Measurements from ENCODE around the gene DNASE1. TPM values are rescaled to one million over a fixed set of nuclear protein-coding genes. Genes with fewer than 3 reads are reported as not detected.

DNASE1 gene
- total RNA-seq, 1 donor from 2014 or later, result 14.0 TPM

DNA sequence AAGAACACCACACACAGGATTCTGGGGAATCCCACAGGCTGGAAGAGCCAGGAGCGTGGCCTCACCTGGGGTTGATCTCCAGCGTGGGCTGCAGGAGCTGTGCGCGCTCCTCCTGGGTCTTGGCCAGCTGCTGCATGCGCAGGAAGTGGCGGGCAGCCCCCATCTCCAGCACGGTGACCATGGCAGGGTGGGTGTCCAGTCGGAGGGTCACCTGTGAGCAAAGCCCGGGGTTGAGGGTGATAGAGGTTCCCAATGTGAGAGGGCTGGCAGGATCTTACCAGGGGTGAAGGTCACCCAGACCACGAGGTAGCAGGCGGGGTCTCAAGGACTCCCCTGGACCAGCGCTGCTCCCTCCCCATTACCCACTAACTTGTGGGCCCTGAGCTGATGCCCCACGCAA, 7.4 kb downstream of the DNASE1 start:
- no peaks in the 10 kb centered on the region for H3K27me3 Mint-ChIP-seq (ENCODE audit: low read depth)
- no peaks in the 10 kb centered on the region for H3K9me3 Mint-ChIP-seq
- peaks cover 24% of the 10 kb centered on the region for H3K4me1 Mint-ChIP-seq (ENCODE audit: low read depth)
- peaks cover 83% of the 10 kb centered on the region for H3K36me3 Mint-ChIP-seq (ENCODE audit: low read depth)
- no peak overlapping the region for H3K4me3 Mint-ChIP-seq (ENCODE audit: low read depth)
- no peak for DNase-seq (ENCODE audit: low spot score)
- no peak overlapping the region for H3K27ac Mint-ChIP-seq
- intact Hi-C loops (cut with micrococcal nuclease), result no loop called here

DNA sequence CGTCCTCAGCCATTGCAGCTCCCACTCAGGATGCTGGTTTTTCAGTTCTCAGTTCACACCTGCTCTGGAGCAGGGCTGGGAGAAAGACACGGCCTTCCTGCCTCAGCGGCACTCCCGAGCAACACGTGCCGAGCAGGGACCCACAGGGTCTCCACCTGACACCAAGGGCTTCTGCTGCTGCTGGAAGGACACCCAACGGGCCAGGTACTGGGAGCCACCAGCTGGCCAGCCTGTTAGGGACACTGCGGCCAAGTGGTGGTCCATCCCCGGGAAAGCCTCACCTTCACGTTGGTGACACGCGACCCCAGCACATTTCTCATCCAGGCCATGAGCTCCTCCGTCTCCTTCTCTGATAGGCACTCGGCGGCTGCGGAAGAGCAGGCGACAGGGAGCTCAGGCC, 8.1 kb downstream of the DNASE1 start:
- H3K4me1 Mint-ChIP-seq (ENCODE audit: low read depth), result peaks cover 24% of the 10 kb centered on the region
- no peak overlapping the region for H3K4me3 Mint-ChIP-seq (ENCODE audit: low read depth)
- no peaks in the 10 kb centered on the region for H3K27me3 Mint-ChIP-seq (ENCODE audit: low read depth)
- no peaks in the 10 kb centered on the region for H3K9me3 Mint-ChIP-seq
- no peak overlapping the region for H3K27ac Mint-ChIP-seq
- intact Hi-C loops (cut with micrococcal nuclease), result no loop called here
- H3K36me3 Mint-ChIP-seq (ENCODE audit: low read depth), result peaks cover 78% of the 10 kb centered on the region
- DNase-seq (ENCODE audit: low spot score), result no peak

DNA sequence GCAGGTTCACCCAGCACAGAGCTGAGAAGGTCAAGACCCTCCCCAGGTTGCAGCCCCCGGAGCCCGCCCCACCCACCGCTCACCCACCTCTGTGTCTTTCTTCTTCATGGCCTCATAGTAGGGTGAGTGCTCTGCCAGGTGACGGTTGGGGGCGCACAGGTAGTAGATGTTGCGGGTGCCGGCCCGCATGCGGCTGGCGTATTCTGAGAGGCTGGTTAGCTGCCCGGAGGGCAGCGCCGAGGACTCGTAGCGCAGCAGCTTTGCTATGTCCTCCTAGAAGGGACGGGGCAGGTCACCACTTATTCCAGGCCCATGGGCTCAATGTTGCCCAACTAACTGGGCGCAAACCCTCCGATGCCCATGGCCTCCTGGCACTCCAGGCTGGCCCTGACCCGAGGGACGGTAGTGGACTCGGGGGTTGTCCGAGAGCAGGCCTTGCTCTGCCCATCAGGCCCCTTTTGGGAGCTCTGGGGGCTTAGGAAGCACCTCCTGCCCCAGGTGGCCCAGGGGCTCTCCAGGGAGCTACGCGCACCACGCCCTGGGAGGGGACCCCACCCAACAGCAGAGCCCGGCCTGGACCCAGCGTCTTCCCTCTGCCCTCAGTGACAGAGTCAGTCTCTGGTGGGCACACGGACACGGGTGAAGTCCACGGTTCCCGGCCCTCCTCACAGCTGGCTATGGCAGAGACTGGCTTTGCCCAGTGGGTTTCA, 9.9 kb downstream of the DNASE1 start:
- intact Hi-C loops (cut with micrococcal nuclease), result no loop called here
- no peak overlapping the region for H3K27ac Mint-ChIP-seq
- H3K9me3 Mint-ChIP-seq, result no peaks in the 10 kb centered on the region
- no peak for DNase-seq (ENCODE audit: low spot score)
- H3K27me3 Mint-ChIP-seq (ENCODE audit: low read depth), result no peaks in the 10 kb centered on the region
- peaks cover 73% of the 10 kb centered on the region for H3K36me3 Mint-ChIP-seq (ENCODE audit: low read depth)
- no peak overlapping the region for H3K4me3 Mint-ChIP-seq (ENCODE audit: low read depth)
- H3K4me1 Mint-ChIP-seq (ENCODE audit: low read depth), result peaks cover 26% of the 10 kb centered on the region

DNA sequence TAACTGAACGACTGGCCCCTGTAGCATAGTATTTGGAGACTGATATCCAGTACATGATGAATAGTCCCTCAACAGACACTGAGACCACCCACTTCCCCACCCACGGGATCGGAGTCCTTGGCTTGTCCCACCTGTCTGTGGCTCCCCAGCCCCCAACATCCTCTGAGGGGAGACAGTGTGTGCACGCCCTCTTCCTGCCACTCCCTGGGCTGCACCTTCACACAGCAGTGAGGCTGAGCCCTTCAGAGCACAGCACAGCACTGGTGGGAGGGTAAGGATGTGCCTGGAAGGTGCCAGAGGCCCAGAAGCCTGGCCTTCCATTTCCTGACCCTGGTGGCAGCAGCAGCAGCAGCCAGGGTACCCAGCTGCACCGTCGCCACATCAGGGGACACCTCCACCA, 11.0 kb downstream of the DNASE1 start:
- no peak overlapping the region for H3K27ac Mint-ChIP-seq
- peaks cover 71% of the 10 kb centered on the region for H3K36me3 Mint-ChIP-seq (ENCODE audit: low read depth)
- H3K27me3 Mint-ChIP-seq (ENCODE audit: low read depth), result no peaks in the 10 kb centered on the region
- H3K4me1 Mint-ChIP-seq (ENCODE audit: low read depth), result peaks cover 20% of the 10 kb centered on the region
- no peak overlapping the region for H3K4me3 Mint-ChIP-seq (ENCODE audit: low read depth)
- H3K9me3 Mint-ChIP-seq, result no peaks in the 10 kb centered on the region
- intact Hi-C loops (cut with micrococcal nuclease), result no loop called here
- no peak for DNase-seq (ENCODE audit: low spot score)

DNA sequence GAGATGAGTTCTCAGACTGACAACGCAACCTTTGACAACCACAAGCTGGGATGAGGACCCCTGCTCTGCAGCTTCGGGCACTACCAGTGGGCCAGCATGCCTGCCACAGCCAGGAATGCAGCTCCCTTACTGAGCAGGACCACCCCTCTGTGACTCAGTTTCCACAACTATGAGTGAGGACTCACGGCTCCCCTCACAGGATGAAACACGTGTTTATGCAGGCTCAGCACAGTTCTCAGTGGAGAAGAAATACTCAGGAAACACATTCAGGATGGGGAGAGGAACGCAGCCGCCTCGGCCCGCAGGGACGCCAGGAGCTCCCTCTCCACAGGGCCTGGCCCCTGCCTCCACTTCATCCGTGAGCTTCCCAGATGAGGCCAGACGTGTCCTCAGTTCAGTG, 14.1 kb downstream of the DNASE1 start:
- H3K27ac Mint-ChIP-seq, result no peak overlapping the region
- intact Hi-C loops (cut with micrococcal nuclease), result no loop called here
- H3K4me1 Mint-ChIP-seq (ENCODE audit: low read depth), result peaks cover 25% of the 10 kb centered on the region
- no peaks in the 10 kb centered on the region for H3K27me3 Mint-ChIP-seq (ENCODE audit: low read depth)
- H3K9me3 Mint-ChIP-seq, result no peaks in the 10 kb centered on the region
- H3K4me3 Mint-ChIP-seq (ENCODE audit: low read depth), result no peak overlapping the region
- no peak for DNase-seq (ENCODE audit: low spot score)
- peaks cover 65% of the 10 kb centered on the region for H3K36me3 Mint-ChIP-seq (ENCODE audit: low read depth)

DNA sequence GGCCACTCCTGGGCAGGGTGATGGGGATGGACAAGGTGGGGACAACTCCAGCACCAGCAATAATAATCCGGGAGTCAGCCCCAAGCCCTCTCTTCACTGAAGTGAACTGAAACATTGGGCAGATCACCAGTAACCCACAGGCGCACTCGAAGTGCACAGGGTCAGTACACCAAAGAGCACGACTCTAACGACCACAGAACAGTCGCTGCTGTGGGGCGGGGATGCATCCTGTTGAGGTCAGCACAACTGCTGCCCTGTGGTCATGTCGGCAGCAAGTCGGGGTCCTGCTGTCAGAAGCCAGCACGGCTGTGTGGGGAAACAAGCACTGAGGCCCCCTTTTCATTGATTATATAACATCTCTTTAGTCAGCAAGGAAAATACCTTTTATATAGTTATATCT, 14.6 kb downstream of the DNASE1 start:
- no peak for DNase-seq (ENCODE audit: low spot score)
- intact Hi-C loops (cut with micrococcal nuclease), result no loop called here
- Mint-ChIP-seq H3K27ac (no peak overlapping the region), H3K4me1 (ENCODE audit: low read depth) (peaks cover 25% of the 10 kb centered on the region), H3K4me3 (ENCODE audit: low read depth) (no peak overlapping the region), H3K9me3 (no peaks in the 10 kb centered on the region), H3K36me3 (ENCODE audit: low read depth) (peaks cover 70% of the 10 kb centered on the region), H3K27me3 (ENCODE audit: low read depth) (no peaks in the 10 kb centered on the region)

DNA sequence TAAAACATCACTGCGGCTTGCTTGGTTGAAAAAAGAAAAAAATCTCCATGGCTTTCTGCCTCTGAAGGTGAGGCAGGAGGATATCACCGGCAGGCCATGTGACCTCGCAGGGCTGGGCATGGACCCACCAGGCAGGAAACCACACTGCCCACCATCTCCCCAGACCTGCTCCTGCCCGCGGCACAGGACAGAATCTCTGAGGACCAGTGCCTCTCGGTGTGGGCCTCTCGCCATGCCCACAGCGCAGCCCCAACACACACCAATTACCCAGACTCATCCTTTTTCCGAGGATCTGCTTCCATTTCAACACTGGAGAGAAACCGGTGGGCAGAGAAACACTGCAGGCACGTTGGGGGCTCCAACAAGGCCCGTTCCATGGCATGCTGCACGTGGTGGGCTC, 16.2 kb downstream of the DNASE1 start:
- H3K27ac Mint-ChIP-seq, result no peak overlapping the region
- no peaks in the 10 kb centered on the region for H3K9me3 Mint-ChIP-seq
- no peak for DNase-seq (ENCODE audit: low spot score)
- H3K36me3 Mint-ChIP-seq (ENCODE audit: low read depth), result peaks cover 67% of the 10 kb centered on the region
- intact Hi-C loops (cut with micrococcal nuclease), result no loop called here
- H3K27me3 Mint-ChIP-seq (ENCODE audit: low read depth), result no peaks in the 10 kb centered on the region
- peaks cover 22% of the 10 kb centered on the region for H3K4me1 Mint-ChIP-seq (ENCODE audit: low read depth)
- H3K4me3 Mint-ChIP-seq (ENCODE audit: low read depth), result no peak overlapping the region

DNA sequence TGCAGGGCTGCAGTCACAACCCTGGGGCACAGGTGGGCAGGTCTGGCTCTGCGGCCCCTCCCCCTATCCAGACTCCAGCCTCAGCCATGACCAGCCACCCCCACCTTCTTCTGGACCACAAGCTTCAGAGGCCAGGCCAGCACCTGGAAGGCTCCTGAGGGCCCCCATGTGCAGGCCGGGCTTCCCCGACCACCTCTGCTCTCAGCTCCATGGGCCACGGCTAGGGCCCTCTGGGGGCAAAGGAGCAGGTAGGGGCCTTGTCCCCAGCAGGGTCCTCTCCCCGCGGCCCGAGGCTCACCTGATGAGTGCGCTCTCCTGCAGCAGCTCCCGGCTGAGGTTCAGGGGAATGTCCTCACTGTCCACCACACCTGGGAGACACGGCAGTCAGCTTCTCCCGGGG, 16.9 kb downstream of the DNASE1 start:
- Mint-ChIP-seq H3K27me3 (ENCODE audit: low read depth) (no peaks in the 10 kb centered on the region), H3K4me3 (ENCODE audit: low read depth) (no peak overlapping the region), H3K4me1 (ENCODE audit: low read depth) (peaks cover 15% of the 10 kb centered on the region), H3K36me3 (ENCODE audit: low read depth) (peaks cover 64% of the 10 kb centered on the region), H3K27ac (no peak overlapping the region), H3K9me3 (no peaks in the 10 kb centered on the region)
- DNase-seq (ENCODE audit: low spot score), result no peak
- intact Hi-C loops (cut with micrococcal nuclease), result no loop called here

DNA sequence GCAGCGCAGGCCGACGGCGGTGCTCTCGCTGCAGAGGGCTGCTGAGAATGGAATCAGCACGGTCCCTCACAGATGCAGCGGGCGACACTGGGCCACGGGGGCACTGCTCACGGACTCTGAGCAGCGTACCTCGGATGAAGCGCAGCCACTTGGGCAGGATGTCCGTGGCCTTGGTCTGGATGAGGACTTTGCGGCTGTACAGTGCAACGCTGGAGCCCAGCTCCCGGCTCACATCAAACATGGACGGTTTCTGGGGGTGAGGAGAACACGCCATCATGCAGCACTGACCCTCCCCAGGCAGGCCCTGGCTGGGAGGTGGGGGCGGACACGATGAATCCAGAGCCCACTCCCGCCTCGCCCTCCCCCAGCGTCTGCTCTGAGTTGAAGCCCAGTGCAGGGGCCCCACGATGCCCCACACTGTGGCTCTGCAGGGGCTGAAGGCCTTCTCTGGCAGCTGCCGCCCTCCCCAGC, 18.1 kb downstream of the DNASE1 start:
- no peak overlapping the region for H3K4me3 Mint-ChIP-seq (ENCODE audit: low read depth)
- peaks cover 62% of the 10 kb centered on the region for H3K36me3 Mint-ChIP-seq (ENCODE audit: low read depth)
- intact Hi-C loops (cut with micrococcal nuclease), result no loop called here
- no peaks in the 10 kb centered on the region for H3K27me3 Mint-ChIP-seq (ENCODE audit: low read depth)
- DNase-seq (ENCODE audit: low spot score), result no peak
- H3K9me3 Mint-ChIP-seq, result no peaks in the 10 kb centered on the region
- no peak overlapping the region for H3K27ac Mint-ChIP-seq
- peaks cover 14% of the 10 kb centered on the region for H3K4me1 Mint-ChIP-seq (ENCODE audit: low read depth)

DNA sequence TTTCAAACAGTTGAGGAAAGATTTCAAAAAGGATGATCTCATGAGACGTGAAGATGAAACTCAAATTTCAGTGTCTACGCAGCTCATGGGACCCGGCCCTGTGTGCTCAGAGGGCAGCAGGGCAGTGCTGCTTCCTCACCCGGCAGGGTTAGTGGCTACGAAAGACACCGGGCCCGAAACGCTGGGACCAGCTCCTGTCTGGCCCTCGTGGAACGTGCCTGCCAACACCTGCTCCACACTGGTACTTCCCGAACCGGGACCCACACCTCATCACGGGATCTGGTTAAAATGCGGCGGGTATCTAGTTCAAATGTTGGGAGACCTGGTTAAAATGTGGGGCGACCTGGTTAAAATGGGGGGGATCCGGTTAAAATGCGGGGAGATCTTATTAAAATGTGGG, 18.7 kb downstream of the DNASE1 start:
- Mint-ChIP-seq H3K27me3 (ENCODE audit: low read depth) (no peaks in the 10 kb centered on the region), H3K36me3 (ENCODE audit: low read depth) (peaks cover 68% of the 10 kb centered on the region)
- no peak for DNase-seq (ENCODE audit: low spot score)

DNA sequence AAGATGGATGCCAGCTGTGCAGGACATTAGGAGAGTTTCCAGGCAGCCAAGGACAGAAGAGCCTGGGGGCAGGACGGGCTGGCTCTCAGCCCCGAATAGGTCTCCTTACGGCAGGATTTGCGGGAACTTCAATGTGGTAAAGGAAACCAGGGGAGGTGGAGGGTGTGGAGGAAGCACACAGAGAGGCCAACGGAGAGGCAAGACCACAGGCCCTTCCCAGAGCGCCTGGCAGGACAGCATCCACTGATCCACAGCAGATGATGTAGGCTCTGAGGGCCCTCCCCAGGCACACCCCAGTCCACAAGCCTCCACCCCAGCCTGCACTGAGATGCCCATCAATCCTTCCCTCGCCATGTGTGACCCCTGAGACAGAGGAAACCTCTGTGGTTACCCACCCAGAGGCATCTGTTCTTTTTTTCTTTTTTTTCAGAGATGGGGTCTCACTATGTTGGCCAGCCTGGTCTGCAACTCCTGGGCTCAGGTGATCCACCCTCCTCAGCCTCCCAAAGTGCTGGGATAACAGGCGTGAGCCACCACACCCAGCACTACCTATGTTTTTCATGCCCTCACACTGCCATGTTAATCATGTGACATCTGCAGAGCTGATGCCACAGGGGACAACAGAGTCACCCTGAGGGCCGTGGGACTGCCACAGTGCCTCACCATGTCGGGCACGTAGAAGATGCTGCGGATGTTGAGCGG, 19.3 kb downstream of the DNASE1 start:
- Mint-ChIP-seq H3K36me3 (ENCODE audit: low read depth) (peaks cover 70% of the 10 kb centered on the region), H3K4me1 (ENCODE audit: low read depth) (peaks cover 11% of the 10 kb centered on the region)

More for the DNA sequence above, 18.7 kb downstream of the DNASE1 start:
- Mint-ChIP-seq H3K4me3 (ENCODE audit: low read depth) (no peak overlapping the region), H3K9me3 (no peaks in the 10 kb centered on the region), H3K27ac (no peak overlapping the region), H3K4me1 (ENCODE audit: low read depth) (peaks cover 14% of the 10 kb centered on the region)
- intact Hi-C loops (cut with micrococcal nuclease), result no loop called here

DNA sequence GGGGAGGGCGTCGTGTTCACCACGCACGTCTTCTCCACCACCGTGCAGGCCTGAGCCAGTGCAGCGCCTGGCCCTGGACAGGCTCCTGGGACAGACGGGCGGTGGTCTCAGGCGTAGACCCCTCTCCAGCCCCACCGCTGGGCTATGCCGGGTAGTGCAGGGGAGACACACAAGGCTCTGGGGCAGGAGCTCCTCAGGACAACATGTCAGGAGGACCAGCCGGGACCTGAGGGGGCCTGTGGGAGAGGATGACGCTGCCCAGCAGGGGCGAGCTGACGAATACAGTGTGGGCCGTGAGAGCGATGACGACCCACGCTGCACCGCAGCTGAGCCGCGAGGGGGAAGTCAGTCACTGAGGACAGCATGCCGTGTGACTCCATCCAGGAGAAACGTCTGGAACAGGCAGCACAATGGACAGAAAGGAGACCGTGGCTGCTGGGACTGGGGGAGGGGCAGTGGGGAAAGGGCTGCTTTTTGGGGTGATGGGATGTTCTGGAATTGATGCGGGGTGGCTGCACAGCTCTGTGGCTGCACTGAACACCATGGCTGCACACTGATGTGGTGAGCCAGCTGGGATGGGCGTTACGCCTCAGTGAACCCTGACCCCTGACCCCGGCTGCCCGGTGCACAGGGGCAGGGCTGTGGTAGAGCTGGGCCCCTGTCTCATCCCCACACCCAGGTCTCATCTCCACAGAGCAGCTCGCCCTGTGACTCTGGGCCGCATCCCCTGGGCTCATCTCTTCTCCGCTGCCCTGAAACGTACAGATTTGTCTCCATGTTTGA, 20.2 kb downstream of the DNASE1 start:
- Mint-ChIP-seq H3K36me3 (ENCODE audit: low read depth) (peaks cover 70% of the 10 kb centered on the region), H3K9me3 (no peaks in the 10 kb centered on the region), H3K4me3 (ENCODE audit: low read depth) (no peak overlapping the region), H3K27ac (no peak overlapping the region), H3K4me1 (ENCODE audit: low read depth) (peaks cover 5% of the 10 kb centered on the region), H3K27me3 (ENCODE audit: low read depth) (no peaks in the 10 kb centered on the region)
- DNase-seq (ENCODE audit: low spot score), result no peak
- intact Hi-C loops (cut with micrococcal nuclease), result no loop called here

More for the DNA sequence above, 19.3 kb downstream of the DNASE1 start:
- no peak overlapping the region for H3K27ac Mint-ChIP-seq
- H3K27me3 Mint-ChIP-seq (ENCODE audit: low read depth), result no peaks in the 10 kb centered on the region
- intact Hi-C loops (cut with micrococcal nuclease), result no loop called here
- no peaks in the 10 kb centered on the region for H3K9me3 Mint-ChIP-seq
- DNase-seq (ENCODE audit: low spot score), result no peak
- no peak overlapping the region for H3K4me3 Mint-ChIP-seq (ENCODE audit: low read depth)

All from activated T-helper 2 cell treated with anti-CD3 and anti-CD28 coated beads, Interferon-gamma antibody, Interleukin-2, Interleukin-4, amounts not matched to agents 10 μg/mL and 5 μg/mL and 100 μg/mL, durations not matched to agents 14 hours and 24 hours and 36 hours (primary cell).